HCT116 (cell line): ENCODE results near the gene CEP170B. TPM values are rescaled to one million over a fixed set of nuclear protein-coding genes. Genes with fewer than 3 reads are reported as not detected.

ENCODE experiments used
- ATAC-seq: fragments of 200-7000 bp; cut with Tn5 transposase; 2 replicates; pipeline ENCODE4 v1.9.1; 2020; ENCODE audit warnings: mild to moderate bottlenecking, moderate library complexity
- BruUV-seq: library from RNA; stranded (reverse); fragments of 400-500 nt; replicated peaks from 2 replicates; lab custom pipeline; 2021; lab: Mats Ljungman, UMichigan
- CTCF ChIA-PET: fragments of 300-600 bp; sonication (Branson Sonifier 250); formaldehyde crosslinking; loops from one replicate; lab custom pipeline; 2021; ENCODE audit warnings: antibody characterized with exemption; lab: Charles Lee
- POLR2A ChIA-PET: fragments of 300-600, 350-600 bp; sonication (Branson Sonifier 250); formaldehyde crosslinking; loops from one replicate; lab custom pipeline; 2021; ENCODE audit warnings: antibody characterized with exemption; lab: Charles Lee
- RAD21 ChIA-PET, 2 experiments: fragments of 300-600 bp; sonication (Branson Sonifier 250); formaldehyde crosslinking; loops; one replicate each; lab custom pipeline; 2023; ENCODE audit warnings: low total read pairs in 2 of 2; ENCODE audit not compliant: uncharacterized antibody in 2 of 2, unreplicated experiment in 2 of 2, low non-redundant PET in 1 of 2; lab: Charles Lee
- DNase-seq: peaks from one replicate; pipeline ENCODE4 v3.0.0-alpha.2; 2010; ENCODE audit warnings: low read depth, low spot score
- H2AFZ ChIP-seq: fragments of 200-600 bp; shearing (Covaris generic), sonication (generic); 2 replicates; pipeline ENCODE4 v1.6.1; 2017; ENCODE audit warnings: low read depth, mixed run types, mixed read lengths, antibody characterized with exemption, low read length; ENCODE audit not compliant: poor library complexity, severe bottlenecking
- H3K27ac ChIP-seq: 2 replicates; pipeline ENCODE4 v1.5.1; 2012; ENCODE audit warnings: low read depth, low read length
- H3K27me3 ChIP-seq: fragments of 200-600 bp; sonication (generic); 2 replicates; pipeline ENCODE4 v1.6.1; 2016; ENCODE audit warnings: mixed run types, low read length, mixed read lengths; ENCODE audit not compliant: insufficient read depth
- H3K36me3 ChIP-seq, 2 experiments: fragments of 200-500 bp in 1 of 2; fragments of 200-600 bp in 1 of 2; sonication (Bioruptor generic) in 1 of 2; sonication (generic) in 1 of 2; 2 replicates each; pipeline versions ENCODE4 v1.5.1 to v1.6.1; 2014 to 2016; ENCODE audit warnings: low read length in 2 of 2, inconsistent platforms in 1 of 2, mixed read lengths in 1 of 2, mixed run types in 1 of 2; ENCODE audit not compliant: insufficient read depth in 2 of 2, control insufficient read depth in 1 of 2
- H3K4me1 ChIP-seq, 2 experiments: fragments of 200-600 bp in 1 of 2; sonication (generic) in 1 of 2; 2 replicates each; pipeline versions ENCODE4 v1.5.1 to v1.6.1; 2012 to 2017; ENCODE audit warnings: low read length in 2 of 2, inconsistent platforms in 1 of 2, mild to moderate bottlenecking in 1 of 2, mixed read lengths in 1 of 2, mixed run types in 1 of 2, moderate library complexity in 1 of 2; ENCODE audit not compliant: insufficient read depth in 2 of 2, control insufficient read depth in 1 of 2
- H3K4me2 ChIP-seq: fragments of 200-600 bp; sonication (generic); 2 replicates; pipeline ENCODE4 v1.6.1; 2017; ENCODE audit warnings: mixed run types, low read length, mixed read lengths
- H3K4me3 ChIP-seq, 2 experiments: fragments of 200-600 bp in 1 of 2; sonication (generic) in 1 of 2; replicated peaks in 1 of 2; 2 replicates each; pipeline ENCODE4 v1.5.1; 2011 to 2016; ENCODE audit warnings: low read length in 2 of 2, control low read depth in 1 of 2, low read depth in 1 of 2, mild to moderate bottlenecking in 1 of 2, mixed read lengths in 1 of 2, mixed run types in 1 of 2
- H3K79me2 ChIP-seq: fragments of 200-600 bp; sonication (generic); 2 replicates; pipeline ENCODE4 v1.6.1; 2017; ENCODE audit warnings: mild to moderate bottlenecking, mixed run types, low read length, moderate library complexity, mixed read lengths; ENCODE audit not compliant: insufficient read depth
- H3K9ac ChIP-seq: fragments of 200-600 bp; sonication (generic); 2 replicates; pipeline ENCODE4 v1.6.1; 2016; ENCODE audit warnings: low read length, mixed read lengths
- H3K9me2 ChIP-seq: fragments of 200-600 bp; sonication (generic), shearing (Covaris generic); 2 replicates; pipeline ENCODE4 v1.6.1; 2017; ENCODE audit warnings: mixed run types, mild to moderate bottlenecking, moderate library complexity; ENCODE audit not compliant: insufficient read depth
- H3K9me3 ChIP-seq, 2 experiments: fragments of 200-500 bp in 1 of 2; fragments of 200-600 bp in 1 of 2; sonication (Bioruptor generic) in 1 of 2; sonication (generic) in 1 of 2; 2 replicates each; pipeline ENCODE4 v1.6.1; 2014 to 2017; ENCODE audit warnings: low read length in 2 of 2, mixed read lengths in 2 of 2, inconsistent platforms in 1 of 2, low read depth in 1 of 2, mild to moderate bottlenecking in 1 of 2, mixed run types in 1 of 2, moderate library complexity in 1 of 2; ENCODE audit not compliant: control insufficient read depth in 1 of 2, insufficient read depth in 1 of 2
- H4K20me1 ChIP-seq: fragments of 200-600 bp; sonication (generic), shearing (Covaris generic); 2 replicates; pipeline ENCODE4 v1.6.1; 2017; ENCODE audit warnings: mixed run types, mild to moderate bottlenecking, moderate library complexity; ENCODE audit not compliant: insufficient read depth
- ATF3 ChIP-seq: IDR thresholded peaks from 2 replicates; pipeline ENCODE4 v1.6.1; 2012
- CEBPB ChIP-seq: IDR thresholded peaks from 2 replicates; pipeline ENCODE4 v1.6.1; 2012; ENCODE audit warnings: low read depth
- EGR1 ChIP-seq: IDR thresholded peaks from 2 replicates; pipeline ENCODE4 v1.6.1; 2012; ENCODE audit warnings: low read depth
- ELF1 ChIP-seq: IDR thresholded peaks from 2 replicates; pipeline ENCODE4 v1.6.1; 2012; ENCODE audit warnings: low read depth, borderline replicate concordance
- EZH2 ChIP-seq: fragments of 200-600 bp; sonication (generic); IDR thresholded peaks from 2 replicates; pipeline ENCODE4 v1.6.1; 2017; ENCODE audit warnings: antibody characterized with exemption, mixed run types
- EZH2phosphoT487 ChIP-seq: fragments of 200-600 bp; IDR thresholded peaks from 2 replicates; pipeline ENCODE4 v1.6.1; 2018; ENCODE audit warnings: antibody characterized with exemption, borderline replicate concordance
- FOSL1 ChIP-seq: IDR thresholded peaks from 2 replicates; pipeline ENCODE4 v1.6.1; 2012; ENCODE audit warnings: low read depth
- JUND ChIP-seq: IDR thresholded peaks from 2 replicates; pipeline ENCODE4 v1.6.1; 2012
- MAX ChIP-seq: IDR thresholded peaks from 2 replicates; pipeline ENCODE4 v1.6.1; 2012
- POLR2A ChIP-seq: IDR thresholded peaks from 2 replicates; pipeline ENCODE4 v1.7.0; 2011; ENCODE audit warnings: borderline replicate concordance; ENCODE audit not compliant: insufficient read depth, insufficient read length; ENCODE audit errors: extremely low read depth
- POLR2AphosphoS5 ChIP-seq: IDR thresholded peaks from 2 replicates; pipeline ENCODE4 v1.6.1; 2011; ENCODE audit warnings: mild to moderate bottlenecking, low read depth, low read length, moderate library complexity
- RAD21 ChIP-seq: IDR thresholded peaks from 2 replicates; pipeline ENCODE4 v1.6.1; 2012; ENCODE audit warnings: low read depth, mild to moderate bottlenecking
- REST ChIP-seq: IDR thresholded peaks from 2 replicates; pipeline ENCODE4 v1.6.1; 2012; ENCODE audit warnings: low read depth
- SP1 ChIP-seq: IDR thresholded peaks from 2 replicates; pipeline ENCODE4 v1.6.1; 2012; ENCODE audit warnings: low read depth
- SRF ChIP-seq: IDR thresholded peaks from 2 replicates; pipeline ENCODE4 v1.6.1; 2012; ENCODE audit warnings: low read depth
- TCF7L2 ChIP-seq: IDR thresholded peaks from 2 replicates; pipeline ENCODE4 v1.7.0; 2011; ENCODE audit warnings: borderline replicate concordance, inconsistent platforms; ENCODE audit not compliant: insufficient read depth, insufficient read length; ENCODE audit errors: extremely low read depth
- ZFX ChIP-seq: fragments of 450-650 bp; IDR thresholded peaks from 2 replicates; pipeline ENCODE4 v1.6.1; 2017
- ZNF274 ChIP-seq: fragments of 200-500 bp; sonication (Bioruptor generic); IDR thresholded peaks from 2 replicates; pipeline ENCODE4 v1.6.1; 2014; ENCODE audit warnings: mild to moderate bottlenecking, low read depth, low read length, inconsistent platforms
- intact Hi-C: fragments of 100-400 bp; cut with micrococcal nuclease; formaldehyde crosslinking; loops from 2 replicates; pipeline ENCODE4 v1.10.0; 2022
- total RNA-seq: library from RNA; stranded (reverse); gene quantifications from one replicate; pipeline ENCODE4 v1.2.1, GENCODE V29; 2021; ENCODE audit not compliant: unreplicated experiment
- TF ChIP-seq, protein P1 (sequence below): IDR thresholded peaks from 2 replicates; pipeline ENCODE4 v1.6.1; 2011; ENCODE audit warnings: mild to moderate bottlenecking, low read length, moderate library complexity; ENCODE audit not compliant: insufficient replicate concordance; ENCODE audit errors: extremely low read depth
- TF ChIP-seq, protein P2 (sequence below), 3 experiments: fragments of 200-600 bp in 1 of 3; sonication (generic) in 1 of 3; IDR thresholded peaks in 2 of 3; conservative IDR thresholded peaks in 1 of 3; 2 replicates each; pipeline ENCODE4 v1.5.1; 2012 to 2017; ENCODE audit warnings: low read depth in 2 of 3, low read length in 2 of 3, antibody characterized with exemption in 1 of 3, borderline replicate concordance in 1 of 3, control low read depth in 1 of 3, mild to moderate bottlenecking in 1 of 3, mixed read lengths in 1 of 3, mixed run types in 1 of 3, moderate library complexity in 1 of 3; ENCODE audit not compliant: insufficient read depth in 1 of 3

CEP170B gene
- total RNA-seq, 1 experiment from 2014 or later, result 45.9 TPM

- ChIA-PET POLR2A (no interaction called here), CTCF (interaction anchor here (1.3 kb wide), 1 partner anchor 34 kb away, joined by 3 read pairs; no protein-coding TSS in a partner anchor), RAD21 (no interaction called here)
- no peak overlapping the region for H2AFZ ChIP-seq
- no peaks in the 10 kb centered on the region for H4K20me1 ChIP-seq
- H3K4me3 ChIP-seq, result no peak overlapping the region
- ATAC-seq (no peak), DNase-seq (no peak)
- H3K4me1 ChIP-seq, result no peaks in the 10 kb centered on the region; a peak in 1 of 4 replicates
- TF ChIP-seq EZH2phosphoT487 (no peak), EGR1 (no peak), CEBPB (no peak), SRF (no peak), TCF7L2 (no peak), ELF1 (no peak), REST (no peak), POLR2AphosphoS5 (no peak; the same call in 1 of the 2 replicates), RAD21 (no peak), ATF3 (no peak), POLR2A (no peak), SP1 (no peak), FOSL1 (no peak), ZNF274 (no peak), EZH2 (no peak), MAX (no peak), ZFX (no peak), JUND (no peak)
- TF ChIP-seq, protein P1, sequence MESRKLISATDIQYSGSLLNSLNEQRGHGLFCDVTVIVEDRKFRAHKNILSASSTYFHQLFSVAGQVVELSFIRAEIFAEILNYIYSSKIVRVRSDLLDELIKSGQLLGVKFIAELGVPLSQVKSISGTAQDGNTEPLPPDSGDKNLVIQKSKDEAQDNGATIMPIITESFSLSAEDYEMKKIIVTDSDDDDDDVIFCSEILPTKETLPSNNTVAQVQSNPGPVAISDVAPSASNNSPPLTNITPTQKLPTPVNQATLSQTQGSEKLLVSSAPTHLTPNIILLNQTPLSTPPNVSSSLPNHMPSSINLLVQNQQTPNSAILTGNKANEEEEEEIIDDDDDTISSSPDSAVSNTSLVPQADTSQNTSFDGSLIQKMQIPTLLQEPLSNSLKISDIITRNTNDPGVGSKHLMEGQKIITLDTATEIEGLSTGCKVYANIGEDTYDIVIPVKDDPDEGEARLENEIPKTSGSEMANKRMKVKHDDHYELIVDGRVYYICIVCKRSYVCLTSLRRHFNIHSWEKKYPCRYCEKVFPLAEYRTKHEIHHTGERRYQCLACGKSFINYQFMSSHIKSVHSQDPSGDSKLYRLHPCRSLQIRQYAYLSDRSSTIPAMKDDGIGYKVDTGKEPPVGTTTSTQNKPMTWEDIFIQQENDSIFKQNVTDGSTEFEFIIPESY, result no peak
- TF ChIP-seq, protein P2, sequence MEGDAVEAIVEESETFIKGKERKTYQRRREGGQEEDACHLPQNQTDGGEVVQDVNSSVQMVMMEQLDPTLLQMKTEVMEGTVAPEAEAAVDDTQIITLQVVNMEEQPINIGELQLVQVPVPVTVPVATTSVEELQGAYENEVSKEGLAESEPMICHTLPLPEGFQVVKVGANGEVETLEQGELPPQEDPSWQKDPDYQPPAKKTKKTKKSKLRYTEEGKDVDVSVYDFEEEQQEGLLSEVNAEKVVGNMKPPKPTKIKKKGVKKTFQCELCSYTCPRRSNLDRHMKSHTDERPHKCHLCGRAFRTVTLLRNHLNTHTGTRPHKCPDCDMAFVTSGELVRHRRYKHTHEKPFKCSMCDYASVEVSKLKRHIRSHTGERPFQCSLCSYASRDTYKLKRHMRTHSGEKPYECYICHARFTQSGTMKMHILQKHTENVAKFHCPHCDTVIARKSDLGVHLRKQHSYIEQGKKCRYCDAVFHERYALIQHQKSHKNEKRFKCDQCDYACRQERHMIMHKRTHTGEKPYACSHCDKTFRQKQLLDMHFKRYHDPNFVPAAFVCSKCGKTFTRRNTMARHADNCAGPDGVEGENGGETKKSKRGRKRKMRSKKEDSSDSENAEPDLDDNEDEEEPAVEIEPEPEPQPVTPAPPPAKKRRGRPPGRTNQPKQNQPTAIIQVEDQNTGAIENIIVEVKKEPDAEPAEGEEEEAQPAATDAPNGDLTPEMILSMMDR (IDR thresholded peaks at IDR 0.05 in 2 of 3, conservative IDR thresholded peaks at IDR 0.05 in 1 of 3; ENCODE audit: borderline replicate concordance in 1 of 3, insufficient read depth in 1 of 3, low read depth in 2 of 3, low read length in 2 of 3), result no peak
- no peaks in the 10 kb centered on the region for H3K27me3 ChIP-seq
- intact Hi-C loops, result no loop called here
- no peaks in the 10 kb centered on the region for H3K79me2 ChIP-seq
- H3K36me3 ChIP-seq, result no peaks in the 10 kb centered on the region
- H3K9me3 ChIP-seq, result no peaks in the 10 kb centered on the region
- H3K27ac ChIP-seq, result no peak overlapping the region
- H3K4me2 ChIP-seq, result no peak overlapping the region
- no TSS peak for BruUV-seq
- H3K9me2 ChIP-seq, result no peaks in the 10 kb centered on the region
- H3K9ac ChIP-seq, result no peak overlapping the region
Measured at GRCh38 chr14:104938436-104938835, 73.4 kb downstream of the CEP170B start.
